Hypothalamus (tissue), 51 donors: ENCODE measurements around the gene TEX14.
"Not testable (repeated sequence)": the region's sequence is repeated elsewhere in the genome, so short reads cannot be mapped to it uniquely, and the experiment has no call there.

ENCODE experiments used
- DNase-seq, 51 donors: peaks; one replicate each; lab custom pipeline; 2025; lab: John Stamatoyannopoulos, UW

The TEX14 gene

DNA sequence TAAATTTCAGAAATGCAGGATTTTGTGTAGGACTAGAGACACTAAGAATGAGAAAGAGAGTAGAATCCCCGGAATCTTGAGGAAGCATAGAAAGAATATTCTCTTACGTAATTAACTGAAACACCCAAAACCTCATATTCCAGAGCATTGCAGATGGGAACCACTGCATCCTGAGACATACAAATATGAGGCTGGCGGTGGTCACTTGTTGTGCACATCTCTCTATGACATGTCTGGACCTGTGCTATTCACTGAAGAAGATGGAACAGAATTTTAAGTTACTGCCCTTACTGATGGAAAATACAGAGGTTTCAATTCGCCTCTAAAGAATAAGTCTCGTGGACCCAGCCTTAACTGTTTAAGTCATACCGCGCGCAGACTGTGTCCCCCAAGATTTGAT lies 1.4 kb upstream of the TEX14 start:
- no peak for DNase-seq

- DNase-seq, result peak; percentile 13 to 87 (median 69)
Measured at GRCh38 chr17:58692239-58693055, 602 bp upstream of the TEX14 start, which contains the start of gene RAD51C. Gene RAD51C, plus strand, starts transcription at chr17:58692602. Its CDS starts 42 bp downstream, at chr17:58692644.

GRCh38 chr17:58690033-58690432 lies 1.8 kb downstream of the TEX14 start:
- DNase-seq, result not testable (repeated sequence)

DNA sequence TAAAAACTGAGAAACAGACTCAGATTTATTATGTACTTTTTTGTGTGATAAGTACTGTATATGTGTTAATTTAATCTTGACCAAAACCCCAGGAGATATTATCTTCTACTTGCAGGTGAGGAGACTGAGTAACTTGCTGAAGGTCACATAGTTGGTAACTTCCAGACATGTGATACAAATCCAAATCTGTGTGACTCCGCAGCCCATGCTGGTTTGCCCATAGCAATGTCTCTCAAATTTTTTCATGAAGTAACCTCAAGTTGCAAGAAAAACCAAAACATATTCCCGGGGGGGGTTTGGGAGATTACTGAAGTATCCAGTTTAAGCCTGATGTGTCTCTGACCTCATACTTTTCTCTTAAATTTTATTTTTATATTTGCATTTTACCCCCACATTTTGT lies 3.3 kb downstream of the TEX14 start:
- no peak for DNase-seq

- DNase-seq, result no peak
Measured at GRCh38 chr17:58686980-58687379, 4.9 kb downstream of the TEX14 start.

- DNase-seq, result not testable (repeated sequence)
Measured at GRCh38 chr17:58684462-58684861, 7.4 kb downstream of the TEX14 start.

GRCh38 chr17:58684003-58684402 lies 7.8 kb downstream of the TEX14 start:
- no peak for DNase-seq

GRCh38 chr17:58680038-58680369 lies 11.8 kb downstream of the TEX14 start:
- DNase-seq, result no peak

GRCh38 chr17:58679263-58680037 lies 12.4 kb downstream of the TEX14 start:
- DNase-seq, result no peak

DNA sequence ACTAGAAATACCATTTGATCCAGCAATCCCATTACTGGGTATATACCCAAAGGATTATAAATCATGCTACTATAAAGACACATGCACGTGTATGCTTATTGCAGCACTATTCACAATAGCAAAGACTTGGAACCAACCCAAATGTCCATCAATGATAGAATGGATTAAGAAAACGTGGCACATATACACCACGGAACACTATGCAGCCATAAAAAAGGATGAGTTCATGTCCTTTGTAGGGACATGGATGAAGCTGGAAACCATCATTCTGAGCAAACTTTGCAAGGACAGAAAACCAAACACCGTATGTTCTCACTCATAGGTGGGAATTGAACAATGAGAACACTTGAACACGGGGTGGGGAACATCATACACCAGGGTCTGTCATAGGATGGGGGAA lies 13.6 kb downstream of the TEX14 start:
- DNase-seq, result not testable (repeated sequence)

DNA sequence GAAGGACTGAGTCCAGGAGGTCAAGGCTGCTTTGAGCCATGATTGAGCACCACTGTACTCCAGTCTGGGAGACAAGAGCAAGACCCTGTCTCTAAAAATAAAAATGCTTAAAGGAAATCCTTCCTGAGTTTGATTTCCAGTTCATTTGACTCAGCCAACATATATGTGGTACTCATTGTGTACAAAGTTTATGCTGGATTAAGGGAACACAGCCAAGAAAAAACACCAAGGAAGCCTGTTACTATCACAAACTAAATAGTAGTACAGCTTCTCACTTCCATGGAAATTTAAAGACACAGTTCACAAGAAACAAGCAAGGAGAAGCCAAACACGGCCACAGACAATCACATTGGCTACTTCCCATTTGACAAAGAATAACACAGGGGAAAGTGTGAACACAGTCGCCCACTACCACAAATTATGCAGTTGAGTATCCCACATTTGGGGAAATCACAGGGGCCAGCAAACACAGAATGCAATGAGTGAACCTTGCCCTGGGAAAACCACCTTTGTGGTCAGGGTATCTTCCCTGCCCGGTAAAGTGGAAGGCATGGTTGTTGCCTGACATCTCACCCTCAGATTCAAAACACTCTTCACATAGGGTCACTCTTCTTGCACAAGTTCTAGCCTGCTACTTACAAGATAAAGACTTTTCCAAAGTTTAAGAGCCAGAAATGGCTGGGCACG lies 14.5 kb downstream of the TEX14 start:
- DNase-seq, result no peak

DNA sequence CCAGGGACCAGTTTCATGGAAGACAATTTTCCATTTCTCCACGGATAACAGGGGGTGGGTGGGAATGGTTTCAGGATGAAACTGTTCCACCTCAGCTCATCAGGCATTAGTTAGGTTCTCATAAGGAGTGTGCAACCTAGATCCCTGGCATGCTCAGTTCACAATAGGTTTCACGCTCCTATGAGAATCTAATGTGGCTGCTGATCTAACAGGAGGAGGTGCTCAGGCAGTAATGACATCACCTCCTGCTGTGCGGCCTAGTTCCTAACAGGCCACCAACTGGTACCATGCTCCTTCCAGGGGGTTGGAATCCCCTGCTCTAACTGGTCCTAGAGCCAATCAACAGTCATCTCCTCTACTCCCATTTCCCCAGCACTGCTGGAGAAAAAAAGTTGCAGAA lies 19.9 kb downstream of the TEX14 start:
- DNase-seq, result no peak

DNA sequence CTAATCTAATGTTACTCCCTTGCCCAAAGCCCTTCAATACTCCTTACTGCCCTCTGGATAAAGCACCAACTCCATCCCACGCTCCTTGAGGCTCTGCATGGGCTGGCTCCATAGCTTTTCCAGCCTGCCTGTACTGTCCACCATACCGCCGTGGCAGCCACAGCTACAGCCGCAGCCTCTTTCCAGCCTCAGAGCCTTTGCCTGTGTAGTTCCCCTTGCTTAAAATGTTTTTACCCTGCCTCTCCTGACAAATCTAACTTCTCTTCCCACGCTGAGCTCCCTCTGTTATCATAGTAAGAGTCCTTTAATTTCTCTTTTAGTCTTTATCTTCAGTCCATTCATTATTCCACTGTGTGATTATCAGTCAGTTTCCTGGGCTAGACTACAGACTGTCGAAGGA lies 22.0 kb downstream of the TEX14 start:
- DNase-seq, result no peak

GRCh38 chr17:58668598-58668935 lies 23.3 kb downstream of the TEX14 start:
- DNase-seq, result no peak

DNA sequence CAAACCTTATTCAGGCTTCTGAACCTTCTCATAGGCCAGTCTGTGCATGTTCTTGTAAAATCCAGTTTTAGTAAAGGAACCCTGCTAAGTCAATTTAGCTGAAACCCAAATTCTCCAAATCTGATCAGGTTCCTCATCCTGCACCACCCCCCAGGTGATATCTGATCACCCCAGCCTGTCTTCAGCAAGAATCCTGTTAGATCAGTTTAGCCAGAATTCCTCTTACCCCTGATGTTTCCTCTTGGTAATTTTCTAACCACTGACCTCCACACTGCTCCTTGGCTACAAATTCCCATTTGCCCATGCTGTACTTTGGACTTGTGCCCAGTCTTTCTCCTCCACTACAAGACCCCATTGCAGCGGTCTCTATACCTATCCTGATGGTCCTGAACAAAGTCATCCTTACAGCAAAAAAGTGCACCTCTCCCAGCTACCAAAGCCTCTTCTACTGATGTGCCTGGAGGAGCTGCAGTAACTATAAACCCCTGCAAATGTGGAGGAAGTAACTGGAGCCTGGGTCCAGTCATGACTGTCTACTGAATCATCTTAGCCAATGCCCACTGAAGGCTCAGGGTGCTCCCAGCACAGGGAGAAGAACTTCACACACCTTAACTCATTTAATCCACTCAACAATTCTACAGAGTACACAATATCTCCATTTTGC lies 23.8 kb downstream of the TEX14 start:
- DNase-seq, result no peak

GRCh38 chr17:58666858-58667267 lies 25.0 kb downstream of the TEX14 start:
- peak in 35 of 51 donors; percentile 3 to 67 (median 25) for DNase-seq

GRCh38 chr17:58665946-58666857 lies 25.6 kb downstream of the TEX14 start:
- DNase-seq, result no peak

GRCh38 chr17:58664302-58664701 lies 27.5 kb downstream of the TEX14 start:
- no peak for DNase-seq

GRCh38 chr17:58661499-58661898 lies 30.3 kb downstream of the TEX14 start:
- DNase-seq, result no peak

DNA sequence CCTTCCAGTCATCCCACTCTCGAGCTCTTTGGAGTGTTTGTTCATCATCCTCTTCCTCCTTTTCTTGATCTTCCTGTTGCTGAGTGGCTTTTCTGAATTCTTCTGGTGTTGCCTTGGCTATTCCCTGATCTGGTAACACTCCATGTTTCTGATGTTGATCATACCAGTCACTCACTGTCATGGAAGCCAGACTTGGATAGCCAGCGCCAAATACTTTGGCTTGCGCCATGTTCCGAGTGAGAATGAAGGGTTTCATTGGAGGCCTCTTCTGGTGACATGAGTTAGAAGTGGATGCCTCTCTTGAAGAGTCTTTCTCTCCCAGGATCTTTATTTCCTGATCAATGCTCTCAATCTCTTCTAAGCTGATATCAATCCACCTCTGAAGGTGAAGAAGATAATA lies 31.2 kb downstream of the TEX14 start:
- no peak for DNase-seq
